Astrocyte of the cerebellum (primary cell): Measurements from ENCODE around the gene SMIM3.

Source experiments
- DNase-seq: peaks from one replicate; pipeline ENCODE4 v3.0.0-alpha.2; 2011; ENCODE audit warnings: low read depth
- H3K4me3 ChIP-seq: 2 replicates; pipeline ENCODE4 v1.5.1; 2011; ENCODE audit warnings: mild to moderate bottlenecking, low read depth, low read length, moderate library complexity
- in situ Hi-C: cut with HindIII; loops from 2 replicates; pipeline ENCODE4 v1.10.0; 2017; ENCODE audit warnings: low sequenced_read_pairs
- TF ChIP-seq, protein P1 (sequence below): IDR thresholded peaks from 2 replicates; pipeline ENCODE4 v1.5.1; 2012; ENCODE audit warnings: low read length, low read depth, moderate library complexity, mild to moderate bottlenecking; ENCODE audit errors: missing control alignments

Gene SMIM3

DNA sequence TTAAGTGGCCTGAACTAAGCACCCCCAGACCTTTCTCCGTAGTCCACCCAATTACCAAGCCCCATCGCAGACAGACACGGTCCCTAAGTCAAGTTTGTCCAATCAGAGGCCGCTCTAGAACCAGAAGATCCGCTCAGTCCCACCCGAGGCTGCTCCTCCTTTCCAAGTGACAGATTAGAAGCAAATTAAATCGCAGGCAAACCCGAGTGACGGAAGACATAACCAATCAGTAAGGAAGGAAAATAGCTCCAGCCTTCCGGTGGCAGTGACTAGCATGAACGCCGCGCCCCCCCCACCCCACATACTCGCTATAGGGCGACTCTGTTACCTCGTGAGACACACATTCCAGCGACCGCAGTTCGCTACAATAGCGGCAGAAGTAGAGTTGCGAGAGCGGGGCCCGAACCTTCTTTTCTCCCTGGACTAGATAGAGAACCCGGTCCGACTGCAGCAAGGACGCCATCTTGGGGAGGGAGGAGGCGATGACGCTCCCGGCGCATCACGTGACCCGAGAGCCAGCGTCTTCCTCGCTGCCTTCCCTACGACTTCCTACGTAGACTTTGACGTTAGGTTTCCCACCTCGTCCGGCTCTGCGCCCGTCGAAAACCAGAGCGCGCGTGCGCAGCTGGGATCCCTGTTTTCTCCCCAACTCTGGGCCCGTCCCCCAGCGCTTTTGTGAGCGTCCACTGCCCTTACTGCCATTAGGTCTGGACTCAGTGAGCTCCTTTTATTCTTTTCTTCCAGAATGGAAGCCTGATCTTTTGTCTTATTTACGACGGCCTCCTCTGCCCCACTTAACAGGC, 19.8 kb upstream of the SMIM3 start, which contains the start of gene DCTN4:
Gene DCTN4 (minus strand): TSS at position 487 of the 803 bp plus-strand sequence. CDS start 24 bp downstream, at position 463.
- DNase-seq, result peak; percentile 98
- TF ChIP-seq, protein P1, sequence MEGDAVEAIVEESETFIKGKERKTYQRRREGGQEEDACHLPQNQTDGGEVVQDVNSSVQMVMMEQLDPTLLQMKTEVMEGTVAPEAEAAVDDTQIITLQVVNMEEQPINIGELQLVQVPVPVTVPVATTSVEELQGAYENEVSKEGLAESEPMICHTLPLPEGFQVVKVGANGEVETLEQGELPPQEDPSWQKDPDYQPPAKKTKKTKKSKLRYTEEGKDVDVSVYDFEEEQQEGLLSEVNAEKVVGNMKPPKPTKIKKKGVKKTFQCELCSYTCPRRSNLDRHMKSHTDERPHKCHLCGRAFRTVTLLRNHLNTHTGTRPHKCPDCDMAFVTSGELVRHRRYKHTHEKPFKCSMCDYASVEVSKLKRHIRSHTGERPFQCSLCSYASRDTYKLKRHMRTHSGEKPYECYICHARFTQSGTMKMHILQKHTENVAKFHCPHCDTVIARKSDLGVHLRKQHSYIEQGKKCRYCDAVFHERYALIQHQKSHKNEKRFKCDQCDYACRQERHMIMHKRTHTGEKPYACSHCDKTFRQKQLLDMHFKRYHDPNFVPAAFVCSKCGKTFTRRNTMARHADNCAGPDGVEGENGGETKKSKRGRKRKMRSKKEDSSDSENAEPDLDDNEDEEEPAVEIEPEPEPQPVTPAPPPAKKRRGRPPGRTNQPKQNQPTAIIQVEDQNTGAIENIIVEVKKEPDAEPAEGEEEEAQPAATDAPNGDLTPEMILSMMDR, result no peak
- H3K4me3 ChIP-seq, result peak within 1 kb of the TSS; percentile 65
- in situ Hi-C loops, result no loop called here

DNA sequence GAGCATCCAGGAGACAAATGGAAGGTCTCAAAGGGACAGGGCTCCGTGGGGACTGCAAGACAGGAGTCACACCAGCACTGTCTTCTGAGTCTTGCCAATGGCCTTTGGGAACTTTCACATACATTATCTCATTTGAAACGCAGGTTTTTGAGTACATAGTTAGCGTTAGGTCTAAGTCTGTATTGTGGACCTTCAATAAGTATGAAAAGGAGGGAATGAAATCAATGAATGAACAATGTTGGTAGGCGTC, 19.3 kb upstream of the SMIM3 start:
- in situ Hi-C loops, result no loop called here
- H3K4me3 ChIP-seq, result peak overlapping the region; percentile 65
- no peak for DNase-seq
- TF ChIP-seq, protein P1, result no peak

DNA sequence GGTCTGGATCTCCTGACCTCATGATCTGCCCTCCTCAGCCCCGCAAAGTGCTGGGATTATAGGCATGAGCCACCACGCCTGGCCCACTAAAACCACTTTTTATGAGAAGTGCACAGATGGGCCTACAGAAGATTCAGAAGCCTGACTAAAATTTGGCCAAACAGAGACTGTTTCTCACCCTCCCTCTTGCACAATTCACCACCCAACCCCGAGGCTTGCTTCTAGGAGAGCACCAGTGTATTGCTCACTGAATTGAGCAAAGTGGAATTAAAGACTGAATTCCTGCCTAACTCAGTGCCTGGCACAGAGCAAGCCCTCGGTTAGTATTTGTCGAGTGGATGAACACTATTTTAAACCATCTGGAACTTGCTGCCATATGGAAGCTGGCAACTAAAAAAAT, 16.3 kb upstream of the SMIM3 start:
- in situ Hi-C loops, result no loop called here

DNA sequence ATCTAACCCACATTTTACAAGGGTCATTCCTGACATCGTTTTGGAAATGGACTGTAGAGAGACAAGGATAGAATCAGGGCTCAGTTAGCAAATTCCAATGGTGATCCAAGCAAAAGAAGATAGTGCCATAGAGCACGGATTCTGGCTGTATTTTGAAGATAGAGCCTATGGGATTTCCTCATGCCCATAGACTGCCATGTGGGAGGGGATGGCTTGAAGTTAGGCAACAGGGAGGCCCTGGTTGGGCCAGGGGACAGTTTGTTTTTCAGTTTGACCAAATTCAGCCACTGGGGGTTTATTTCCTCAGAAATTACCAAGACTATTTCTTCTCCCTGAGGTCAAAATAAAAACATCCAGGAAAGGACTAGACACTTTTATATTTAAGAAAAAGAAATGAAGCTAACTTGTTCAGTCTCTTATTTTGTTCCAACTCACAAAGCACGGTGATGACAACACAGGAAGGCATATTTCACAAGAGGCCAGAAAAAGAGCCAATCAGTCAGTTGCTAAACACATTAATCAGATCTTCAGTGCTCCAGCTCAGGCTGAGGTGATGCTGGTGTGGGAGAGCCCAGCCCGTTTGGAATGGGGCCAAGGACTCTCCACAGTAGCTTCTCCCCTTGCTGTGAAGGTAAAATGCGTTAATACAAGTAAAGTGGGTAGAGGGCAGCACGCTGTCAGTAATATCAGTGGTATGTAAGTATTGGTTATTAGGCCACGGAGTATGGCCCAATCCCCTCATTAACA, 15.4 kb upstream of the SMIM3 start:
- DNase-seq, result peak; percentile 33
- TF ChIP-seq, protein P1, result no peak
- in situ Hi-C loops, result no loop called here
- no peak overlapping the region for H3K4me3 ChIP-seq

More for the DNA sequence above, 16.3 kb upstream of the SMIM3 start:
- TF ChIP-seq, protein P1, result no peak
- H3K4me3 ChIP-seq, result no peak overlapping the region
- no peak for DNase-seq

DNA sequence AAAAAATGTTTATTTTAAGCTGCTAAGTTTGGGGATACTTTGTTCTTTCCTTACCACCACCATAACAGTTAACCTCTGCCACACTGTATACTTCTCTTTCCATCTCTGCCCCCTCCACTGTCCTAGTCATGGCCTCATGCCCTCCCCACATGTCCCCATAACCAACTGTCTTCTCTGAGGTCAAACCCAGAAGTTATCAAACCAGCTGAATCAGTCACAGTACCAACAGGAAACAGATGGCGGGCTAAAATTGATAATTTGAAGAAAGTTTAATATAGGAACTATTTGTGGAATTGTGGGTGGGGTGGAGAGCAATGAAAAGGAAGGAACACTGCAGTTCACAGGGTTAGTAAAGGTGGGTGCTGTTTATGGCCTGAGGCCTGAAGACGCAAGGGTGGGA, 14.0 kb upstream of the SMIM3 start:
- no peak for DNase-seq
- in situ Hi-C loops, result no loop called here
- no peak overlapping the region for H3K4me3 ChIP-seq
- TF ChIP-seq, protein P1, result no peak

DNA sequence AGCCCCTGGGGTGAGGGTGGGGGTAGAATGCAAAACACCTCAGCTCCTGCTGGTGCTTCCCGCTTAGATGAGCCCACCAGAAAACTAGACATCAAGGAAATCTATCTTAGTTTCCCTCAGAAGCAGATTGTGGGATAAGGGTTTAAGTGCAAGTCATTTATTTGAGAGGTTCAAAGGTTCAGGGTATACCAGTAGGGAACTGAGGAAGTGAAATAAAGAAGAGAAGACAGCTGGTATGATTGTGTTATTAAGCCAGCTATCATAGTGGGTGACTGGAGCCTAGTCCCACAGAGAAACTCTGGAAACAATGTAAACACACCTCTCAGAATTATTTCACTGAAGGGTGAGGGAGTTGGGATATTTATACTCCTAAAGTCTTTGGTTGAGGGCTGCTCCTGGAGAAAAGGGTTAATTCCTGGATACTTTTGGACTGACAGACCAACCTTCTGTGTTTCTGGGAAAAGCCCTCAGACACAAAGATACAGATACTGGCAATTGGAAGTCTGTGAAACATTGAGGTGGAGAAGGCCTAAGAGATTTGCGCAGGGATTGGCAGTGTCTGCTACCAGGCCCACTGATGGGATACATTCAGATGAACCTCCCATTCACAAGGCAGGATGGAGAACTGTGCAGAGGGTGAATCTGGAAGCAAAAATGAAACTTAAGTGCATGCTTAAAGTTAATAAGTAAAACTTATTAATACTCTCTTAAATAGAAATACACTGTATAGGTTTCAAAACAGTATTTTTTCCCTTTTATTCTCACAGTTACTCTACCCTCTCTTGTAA, 13.4 kb upstream of the SMIM3 start:
- TF ChIP-seq, protein P1, result no peak
- no peak overlapping the region for H3K4me3 ChIP-seq
- no peak for DNase-seq
- in situ Hi-C loops, result no loop called here
